ENCODE results near the gene INPP5F. TPM values are rescaled to one million over a fixed set of nuclear protein-coding genes. Genes with fewer than 3 reads are reported as not detected.

INPP5F gene
- total RNA-seq, 1 donor from 2014 or later = 18.3 TPM

GRCh38 chr10:119872610-119872859, 146.7 kb downstream of the INPP5F start, which contains the start of gene MCMBP:
MCMBP (minus strand) TSS chr10:119872843; CDS start chr10:119872584, 259 bp downstream.
- H3K27ac Mint-ChIP-seq = peak within 1 kb of the TSS; percentile 91
- no peak for DNase-seq
- peak within 1 kb of the TSS; percentile 90 for H3K4me3 Mint-ChIP-seq
- no peaks in the 10 kb centered on the region for H3K9me3 Mint-ChIP-seq
- H3K36me3 Mint-ChIP-seq (ENCODE audit: low read depth) = peaks cover 5% of the 10 kb centered on the region
- intact Hi-C loops (cut with micrococcal nuclease) = loop anchor here (1.0 kb wide), 1 partner anchor 707 kb away; the partner anchor contains the start of gene SFXN4
- H3K4me1 Mint-ChIP-seq = peaks cover 31% of the 10 kb centered on the region
- H3K27me3 Mint-ChIP-seq = no peaks in the 10 kb centered on the region

GRCh38 chr10:119872860-119873681, 147.2 kb downstream of the INPP5F start:
- Mint-ChIP-seq H3K9me3 (no peaks in the 10 kb centered on the region), H3K4me1 (peaks cover 29% of the 10 kb centered on the region), H3K27me3 (no peaks in the 10 kb centered on the region), H3K36me3 (ENCODE audit: low read depth) (peaks cover 4% of the 10 kb centered on the region), H3K27ac (peak overlapping the region; percentile 91), H3K4me3 (peak overlapping the region; percentile 84)
- intact Hi-C loops (cut with micrococcal nuclease) = loop anchor here (1.0 kb wide), 3 partner anchors 19 to 708 kb away; partner anchors contain the start of genes SEC23IP and SFXN4
- peak; percentile 96 for DNase-seq

- no peak for DNase-seq
- Mint-ChIP-seq H3K4me3 (no peak overlapping the region), H3K9me3 (no peaks in the 10 kb centered on the region), H3K27me3 (peaks cover 4% of the 10 kb centered on the region), H3K36me3 (ENCODE audit: low read depth) (no peaks in the 10 kb centered on the region), H3K27ac (no peak overlapping the region), H3K4me1 (peaks cover 8% of the 10 kb centered on the region)
- intact Hi-C loops (cut with micrococcal nuclease) = no loop called here
Measured at GRCh38 chr10:119878524-119878923, 152.7 kb downstream of the INPP5F start.

Other genes starting within 250 kb of the INPP5F start
- 137 TPM in 2 replicates for gene RGS10, start 183.3 kb upstream of the INPP5F start, total RNA-seq
- gene TIAL1, start 129.1 kb upstream of the INPP5F start, total RNA-seq = 212 and 218 TPM in 2 replicates
- 27.7 and 29.1 TPM in 2 replicates for gene BAG3, start 74.7 kb upstream of the INPP5F start, total RNA-seq
- 125 and 128 TPM in 2 replicates for gene MCMBP, start 146.8 kb downstream of the INPP5F start, total RNA-seq
- gene SEC23IP, start 166.7 kb downstream of the INPP5F start, total RNA-seq = 78.0 and 90.3 TPM in 2 replicates

Data from activated CD4-positive, alpha-beta T cell treated with anti-CD3 and anti-CD28 coated beads, Interleukin-2, amount 10 ng/mL, durations not matched to agents 24 days and 14 days (primary cell).